Ramos (cell line): ENCODE measurements around the gene TET2.

Experiments used
- in situ Hi-C: fragments of 300-500 bp; cut with MboI; formaldehyde crosslinking; loops from one replicate; pipeline ENCODE4 v1.14.3; 2022; ENCODE audit warnings: low sequenced_read_pairs; ENCODE audit not compliant: unreplicated experiment

TET2 gene

DNA sequence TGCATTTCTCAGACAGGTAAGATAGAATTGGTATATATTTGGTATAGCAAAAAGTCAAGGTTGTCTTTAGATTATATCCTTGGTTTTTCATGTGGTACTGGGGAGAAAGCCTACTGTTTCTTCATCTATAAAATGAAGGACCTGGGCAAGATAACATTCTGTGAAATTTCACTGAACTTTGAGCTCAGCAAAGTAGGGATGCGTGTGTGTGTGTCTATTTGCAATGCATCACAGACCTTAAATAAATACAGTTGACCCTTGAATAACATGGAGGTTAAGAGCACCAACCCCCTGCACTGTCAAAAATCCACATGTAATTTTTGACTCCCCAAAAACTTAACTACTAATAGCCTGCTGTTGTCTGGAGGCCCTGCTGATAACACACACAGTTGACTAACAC lies 25.2 kb downstream of the TET2 start:
- in situ Hi-C loops = no loop called here

DNA sequence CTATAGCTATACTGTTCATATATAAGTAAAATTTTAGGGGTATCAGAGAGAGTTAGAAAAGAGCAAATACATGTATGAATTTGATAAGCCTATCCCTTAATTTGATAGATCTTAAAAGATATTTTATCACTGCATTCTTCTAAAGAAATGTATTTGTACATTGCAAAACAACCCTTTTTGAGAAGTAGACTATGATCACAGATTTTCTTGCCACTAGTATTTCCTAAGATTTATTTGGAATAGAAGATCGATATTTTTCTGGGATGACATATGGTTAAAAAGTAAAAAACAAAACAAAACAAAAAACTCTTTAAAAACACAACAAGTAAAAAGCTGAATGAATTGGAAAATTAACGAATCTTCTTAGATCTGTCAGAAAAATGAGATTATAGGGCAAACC lies 27.4 kb downstream of the TET2 start:
- in situ Hi-C loops = no loop called here

DNA sequence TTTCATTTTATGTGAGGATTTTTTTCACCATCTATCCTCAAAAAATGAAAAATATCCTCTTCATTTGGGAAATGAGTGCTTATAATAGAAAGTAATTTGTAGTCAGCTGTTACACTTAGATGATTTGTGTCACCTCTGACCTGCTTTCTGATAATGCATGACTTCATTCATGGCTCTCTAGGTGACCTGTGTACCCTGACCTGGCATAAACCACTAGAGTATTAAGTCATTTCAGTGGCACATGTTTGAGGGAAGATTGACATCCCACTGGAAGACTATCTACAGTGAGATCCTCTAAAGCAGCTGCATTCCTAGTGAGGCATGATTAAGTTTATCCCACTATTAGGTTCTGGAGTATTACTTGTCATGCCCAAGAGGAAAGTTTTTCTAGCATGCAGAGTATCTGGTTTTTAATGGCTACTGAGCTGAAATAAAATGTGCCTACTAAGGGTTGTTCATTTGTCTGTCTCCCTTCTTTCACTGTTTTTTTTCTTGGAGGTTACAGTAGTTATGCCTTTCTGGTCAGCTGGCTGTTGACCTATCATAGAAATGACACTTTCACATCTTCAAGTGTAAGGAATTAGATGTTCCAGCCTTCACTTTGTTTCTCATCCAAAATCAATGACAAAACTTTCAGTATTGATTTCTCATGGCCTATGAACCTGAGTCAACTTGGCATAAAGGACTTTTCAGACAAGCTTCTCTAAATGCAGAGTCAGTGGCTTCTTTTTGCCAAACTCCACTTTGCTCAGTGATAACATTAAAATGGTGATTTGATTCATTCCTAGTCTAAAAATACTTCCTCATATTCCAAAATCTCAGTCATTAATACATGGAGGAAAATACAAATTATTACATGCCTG lies 33.1 kb downstream of the TET2 start:
- in situ Hi-C loops = no loop called here

DNA sequence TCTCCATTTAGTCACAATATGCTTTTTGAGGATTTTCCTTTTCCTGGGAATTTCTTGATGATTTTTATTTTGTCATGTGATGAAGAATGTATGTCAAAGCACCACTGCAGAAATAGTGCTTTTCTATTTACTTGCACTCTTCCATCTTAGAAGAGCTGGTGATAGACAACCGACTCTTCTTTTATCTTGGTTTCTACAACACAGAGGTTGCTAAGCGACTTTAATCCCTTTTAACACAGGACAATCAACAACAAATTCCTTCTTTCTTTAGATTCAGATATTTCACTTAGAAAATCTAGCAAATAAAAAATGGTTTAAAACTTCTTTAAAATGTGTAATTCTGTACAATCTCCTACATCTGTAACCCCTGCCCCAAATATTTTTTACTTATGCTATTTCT lies 34.6 kb downstream of the TET2 start:
- in situ Hi-C loops = no loop called here

DNA sequence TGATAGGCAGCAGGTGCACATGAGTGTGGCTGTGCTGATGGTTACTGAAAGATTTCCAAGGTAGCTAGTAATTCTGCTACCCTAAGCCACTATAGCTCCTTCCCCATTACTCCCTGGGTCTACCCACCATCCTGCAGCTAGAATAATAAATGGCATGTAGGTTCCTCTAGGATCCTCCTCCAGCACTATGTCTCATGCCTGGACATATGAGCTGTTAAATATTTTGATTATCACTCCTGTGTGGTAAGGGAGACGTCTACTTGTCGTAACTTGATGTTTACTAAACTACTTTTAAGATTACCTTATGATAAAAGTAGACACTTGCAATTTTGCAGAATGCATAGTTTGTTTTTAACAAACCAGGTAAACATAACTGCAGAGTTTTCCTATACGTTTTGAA lies 35.5 kb downstream of the TET2 start:
- in situ Hi-C loops = no loop called here

DNA sequence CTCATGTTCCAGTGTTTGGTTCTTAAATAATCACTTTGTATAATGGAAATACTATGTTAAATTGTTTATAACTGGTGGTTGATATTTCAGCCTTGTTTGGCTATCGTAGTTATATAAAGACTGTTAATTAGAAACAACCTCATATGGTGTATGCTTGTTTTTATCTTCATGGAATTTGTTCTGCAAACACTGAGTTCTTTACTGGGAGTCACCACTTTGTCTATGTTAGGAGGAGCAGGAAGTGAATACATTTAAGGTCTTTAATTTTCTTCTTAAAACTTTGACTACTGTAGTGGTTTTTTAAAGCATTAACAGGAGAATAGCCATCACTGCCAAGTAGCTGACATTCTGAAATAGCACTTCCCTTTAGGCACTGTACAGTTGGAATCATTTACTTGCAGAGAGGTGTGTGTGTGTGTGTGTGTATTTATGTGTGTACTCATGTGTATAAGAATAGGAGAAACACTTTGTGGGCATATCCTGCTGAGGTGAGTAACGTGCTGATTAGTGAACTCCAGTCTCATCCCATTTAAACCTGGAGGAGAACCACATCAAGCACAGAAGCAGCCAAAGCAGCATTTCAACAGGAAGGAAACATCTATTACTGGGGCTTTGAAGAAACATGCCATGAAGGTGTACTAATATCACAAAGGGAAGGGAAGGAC lies 37.8 kb downstream of the TET2 start:
- in situ Hi-C loops = no loop called here

DNA sequence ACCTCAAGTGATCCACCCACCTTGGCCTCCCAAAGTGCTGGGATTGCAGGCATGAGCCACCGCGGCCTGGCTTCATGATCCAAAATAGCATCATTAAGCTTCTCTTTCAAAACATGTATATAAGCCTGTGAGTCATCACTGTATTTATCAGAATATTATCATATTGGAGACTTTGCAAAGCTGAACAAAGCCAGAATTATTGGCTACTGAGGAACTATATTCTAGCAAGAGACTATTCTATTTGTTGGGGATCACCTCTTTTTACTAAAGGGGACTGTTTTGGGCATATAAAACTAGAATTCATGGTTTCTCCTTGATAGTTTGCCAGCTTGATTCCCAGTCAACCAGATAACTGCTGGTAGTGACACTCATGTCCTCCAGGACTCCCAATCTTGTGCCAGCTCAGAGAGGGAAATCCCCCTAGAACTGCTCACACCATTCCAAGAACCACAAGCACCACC lies 40.1 kb downstream of the TET2 start:
- in situ Hi-C loops = no loop called here

DNA sequence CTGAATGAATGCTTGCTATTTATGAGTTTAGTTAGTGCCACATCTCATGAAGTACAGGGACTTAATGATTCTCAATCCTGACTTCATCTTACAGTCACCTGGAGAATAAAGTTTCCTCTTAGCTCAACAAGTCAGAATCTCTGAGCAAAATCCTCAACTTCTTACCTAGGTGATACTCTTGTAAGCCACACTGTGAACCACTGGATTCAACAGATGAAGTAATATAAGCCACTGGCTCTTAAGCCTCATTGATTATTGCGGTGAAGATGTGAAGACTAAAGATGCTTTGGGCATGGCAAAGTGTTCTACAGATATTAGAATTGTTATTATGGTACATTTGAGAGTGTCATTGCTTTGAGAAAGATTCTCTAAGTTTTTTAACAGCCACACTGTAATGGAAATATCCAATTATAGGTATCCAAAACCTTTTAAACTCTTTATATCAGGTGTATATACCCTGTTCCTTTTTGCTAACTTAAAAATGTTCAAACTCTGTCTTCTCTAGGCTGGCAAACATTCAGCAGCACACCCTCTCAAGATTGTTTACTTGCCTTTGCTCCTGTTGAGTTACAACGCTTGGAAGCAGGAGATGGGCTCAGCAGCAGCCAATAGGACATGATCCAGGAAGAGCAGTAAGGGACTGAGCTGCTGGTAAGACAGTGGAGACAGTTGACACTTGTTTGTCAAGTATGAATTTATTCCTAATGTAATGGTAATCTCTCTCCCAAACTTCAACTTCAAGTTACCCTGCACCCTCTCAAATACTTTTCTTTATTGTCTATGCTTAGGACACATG lies 43.4 kb downstream of the TET2 start:
- in situ Hi-C loops = no loop called here

DNA sequence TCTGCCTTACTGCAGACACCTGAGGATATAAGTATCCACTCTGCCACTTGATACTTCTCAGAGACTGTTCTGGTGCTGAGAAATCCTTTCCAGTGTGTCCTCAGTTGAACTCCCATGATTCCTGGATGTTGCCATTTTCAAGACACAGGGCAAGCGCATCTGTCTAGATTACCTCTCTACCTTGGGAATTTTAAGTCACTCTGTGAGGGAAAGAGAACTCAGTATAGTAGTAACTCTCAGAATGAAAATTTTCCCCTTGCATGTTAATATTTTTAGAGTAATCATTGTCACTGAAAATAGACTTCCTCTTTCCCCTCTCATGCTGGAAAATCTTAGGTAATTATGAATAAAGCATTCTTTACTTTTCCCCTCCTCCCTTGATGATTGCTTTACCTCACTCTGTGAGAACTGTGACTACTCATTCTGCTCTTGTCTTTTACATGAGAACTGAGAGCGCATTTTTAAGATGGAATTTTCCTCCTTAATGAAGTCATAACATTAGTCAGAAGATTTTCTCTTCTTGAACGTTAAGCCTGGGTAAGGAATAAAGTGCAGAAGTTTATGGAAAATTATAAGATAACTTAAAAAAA lies 45.0 kb downstream of the TET2 start:
- in situ Hi-C loops = no loop called here

DNA sequence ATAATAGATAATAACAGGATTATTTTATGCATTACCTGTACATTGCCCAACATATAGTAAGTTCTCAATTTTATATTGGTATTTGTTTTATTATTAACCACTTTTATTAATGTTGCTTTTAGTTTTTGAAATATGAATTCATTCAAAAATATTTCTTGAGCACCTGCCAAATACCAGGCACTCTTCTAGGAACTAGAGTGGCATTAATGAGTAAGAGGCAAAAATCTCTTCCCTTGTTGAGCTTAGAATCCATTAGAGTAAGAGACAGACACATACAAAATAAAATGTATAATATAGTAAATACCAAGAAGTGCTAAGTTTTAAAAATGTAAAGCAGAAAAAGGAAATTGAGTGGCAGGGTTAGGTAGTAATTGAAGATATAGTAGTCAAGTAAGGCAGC lies 45.8 kb downstream of the TET2 start:
- in situ Hi-C loops = no loop called here

DNA sequence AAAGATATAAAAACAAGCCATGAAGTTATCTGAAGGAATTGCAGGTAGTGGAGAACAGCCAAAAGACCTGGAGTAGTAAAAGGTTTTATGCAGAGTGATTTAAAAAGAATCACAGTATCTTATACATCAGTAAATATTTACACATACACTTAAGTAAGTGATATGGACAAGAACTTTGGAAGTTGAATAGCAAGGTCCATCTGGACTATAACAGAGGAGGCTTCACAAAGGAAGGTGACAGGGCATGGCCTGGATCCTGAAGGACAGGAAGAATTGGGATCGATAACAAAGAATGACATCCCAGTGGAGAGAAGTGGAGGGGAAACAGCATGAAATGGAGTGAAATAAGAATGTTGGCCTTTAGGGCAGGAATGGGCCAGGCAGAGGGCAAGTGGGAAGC lies 46.2 kb downstream of the TET2 start:
- in situ Hi-C loops = no loop called here

DNA sequence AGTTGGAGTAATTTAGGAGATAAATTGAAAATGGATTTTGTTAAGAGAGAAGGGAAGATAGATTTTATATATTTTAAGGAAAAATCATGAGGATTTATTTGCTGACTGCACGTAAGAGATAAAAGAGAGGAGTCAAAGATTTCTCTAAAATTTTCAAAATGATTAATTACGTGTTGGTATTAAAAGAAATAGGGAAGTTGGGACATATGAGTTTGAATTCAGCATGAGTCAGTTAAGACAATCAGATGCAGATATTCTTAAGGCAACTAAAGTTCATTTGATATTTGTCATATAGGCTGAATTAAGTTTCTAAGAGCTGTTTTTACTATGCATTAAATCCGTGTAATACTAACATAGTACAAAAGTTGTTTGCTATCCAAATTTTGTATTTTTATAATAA lies 46.9 kb downstream of the TET2 start:
- in situ Hi-C loops = no loop called here

DNA sequence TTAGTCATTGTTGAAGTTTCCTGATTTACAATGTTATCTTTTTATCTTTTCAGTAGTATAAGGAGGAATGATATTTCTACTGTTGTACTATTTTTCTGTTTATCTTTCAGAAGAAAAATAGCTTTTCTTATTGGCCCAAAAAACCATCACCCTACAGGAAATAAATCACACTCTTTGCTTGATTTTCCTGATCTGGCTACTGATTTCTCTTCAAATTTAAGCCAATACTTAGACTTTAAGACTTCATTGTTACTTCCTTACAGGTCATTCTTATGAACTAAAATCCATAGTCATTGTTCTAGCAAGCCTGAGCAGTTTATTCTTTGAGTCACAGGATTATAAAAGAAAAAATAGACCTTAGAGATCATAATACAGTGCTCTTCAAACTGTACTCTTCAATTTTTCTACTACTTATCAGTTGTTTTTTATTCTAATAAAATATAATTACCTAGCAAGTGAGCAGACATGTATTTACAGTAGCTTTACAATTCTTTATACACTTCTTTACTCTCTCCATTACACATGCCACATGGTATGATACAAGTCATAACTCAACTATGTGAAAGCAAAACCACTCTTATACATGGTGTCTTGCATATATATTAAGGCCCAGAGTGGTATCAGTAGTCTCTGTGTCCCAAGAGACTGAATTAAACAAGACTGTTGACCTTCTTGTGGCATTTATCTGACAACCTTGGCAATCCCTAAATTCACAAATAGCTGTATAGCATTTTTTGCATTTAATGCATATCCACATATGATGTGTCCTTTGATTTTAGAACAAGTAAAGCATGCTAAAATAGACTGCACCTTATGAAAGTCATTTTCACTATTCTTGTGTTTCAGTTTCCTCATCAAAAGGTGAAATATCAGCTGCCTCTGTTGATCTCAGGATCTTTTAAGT lies 47.9 kb downstream of the TET2 start:
- in situ Hi-C loops = no loop called here

DNA sequence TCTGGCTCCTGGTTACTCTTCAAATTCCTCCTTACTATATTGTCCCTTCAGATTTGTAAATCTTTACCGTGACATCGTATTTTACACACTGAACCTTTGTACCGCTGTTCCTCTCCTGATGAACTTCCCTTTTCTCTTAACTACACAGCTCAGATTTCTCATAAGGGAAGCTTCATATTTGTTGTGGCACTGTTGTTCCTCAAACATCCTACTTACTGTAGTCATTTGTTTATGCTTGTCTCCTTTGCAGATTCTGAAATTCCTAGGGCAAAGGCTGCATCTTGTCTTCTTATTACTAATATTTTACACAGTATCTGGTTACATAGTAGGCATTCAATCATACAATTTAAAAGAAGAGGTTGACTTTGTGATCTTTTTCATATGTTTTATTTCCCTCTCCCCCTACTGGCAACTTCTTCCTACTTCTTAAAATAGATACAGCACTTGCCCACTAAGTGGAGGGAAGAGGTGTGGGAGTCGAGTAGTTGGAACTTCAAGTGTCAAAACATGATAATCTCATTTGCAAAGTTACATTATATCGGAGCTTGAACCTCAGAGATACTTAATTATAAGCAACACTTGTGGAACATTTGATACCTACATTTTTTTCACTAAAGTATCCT lies 50.0 kb downstream of the TET2 start:
- in situ Hi-C loops = no loop called here

DNA sequence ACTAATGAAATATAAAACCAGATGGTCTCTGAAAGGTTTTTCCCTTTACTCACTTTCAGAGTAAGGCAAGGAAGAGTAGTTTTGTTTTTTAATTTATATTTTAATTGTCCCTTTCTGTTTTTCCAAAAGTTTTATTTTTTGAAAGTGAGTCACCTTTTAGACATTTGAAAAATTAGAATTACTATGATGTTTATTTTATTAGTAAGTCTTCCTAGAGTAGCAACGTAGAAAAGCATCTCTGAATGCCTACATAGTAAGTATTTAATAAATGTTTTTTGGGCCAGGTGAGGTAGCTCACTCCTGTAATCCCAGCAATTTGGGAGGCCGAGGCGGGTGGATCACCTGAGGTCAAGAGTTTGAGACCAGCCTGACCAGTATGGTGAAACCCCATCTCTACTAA lies 51.1 kb downstream of the TET2 start:
- in situ Hi-C loops = no loop called here

DNA sequence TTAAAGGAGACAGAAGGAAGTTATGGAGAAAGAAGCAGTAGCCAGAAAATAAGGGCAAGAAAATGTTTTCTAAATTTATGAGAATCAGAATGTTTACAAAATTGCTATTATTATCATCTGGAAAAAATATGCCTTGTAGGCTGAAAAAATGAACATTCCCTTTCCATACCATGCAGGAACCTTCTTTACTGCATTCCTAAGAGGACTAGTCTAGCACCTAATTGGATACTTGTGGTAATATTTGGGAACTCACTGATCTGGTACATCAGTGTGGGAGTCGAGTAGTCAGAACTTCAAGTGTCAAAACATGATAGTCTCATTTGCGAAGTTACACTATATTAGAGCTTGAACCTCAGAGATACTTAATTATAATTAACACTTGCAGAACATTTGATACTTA lies 51.9 kb downstream of the TET2 start:
- in situ Hi-C loops = no loop called here

DNA sequence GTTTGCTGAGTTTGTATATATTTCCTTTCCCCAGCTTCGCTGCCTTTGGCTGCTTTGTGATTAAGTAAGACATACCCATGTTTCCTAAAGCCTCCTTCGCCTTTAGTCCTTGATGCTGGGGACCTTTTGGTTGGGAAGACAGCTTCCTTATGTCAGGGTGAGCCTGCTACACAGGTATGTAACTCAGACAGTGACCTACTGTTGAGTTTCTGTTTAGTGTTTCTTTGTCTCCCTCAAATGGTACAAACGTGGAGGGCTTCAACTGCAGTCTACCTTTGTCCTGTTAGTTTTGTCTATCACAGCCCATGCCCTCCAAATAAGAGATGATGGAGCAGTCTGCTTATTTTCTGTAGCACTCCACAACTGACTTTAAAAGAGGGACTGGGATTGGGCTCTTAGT lies 59.5 kb downstream of the TET2 start:
- in situ Hi-C loops = no loop called here

DNA sequence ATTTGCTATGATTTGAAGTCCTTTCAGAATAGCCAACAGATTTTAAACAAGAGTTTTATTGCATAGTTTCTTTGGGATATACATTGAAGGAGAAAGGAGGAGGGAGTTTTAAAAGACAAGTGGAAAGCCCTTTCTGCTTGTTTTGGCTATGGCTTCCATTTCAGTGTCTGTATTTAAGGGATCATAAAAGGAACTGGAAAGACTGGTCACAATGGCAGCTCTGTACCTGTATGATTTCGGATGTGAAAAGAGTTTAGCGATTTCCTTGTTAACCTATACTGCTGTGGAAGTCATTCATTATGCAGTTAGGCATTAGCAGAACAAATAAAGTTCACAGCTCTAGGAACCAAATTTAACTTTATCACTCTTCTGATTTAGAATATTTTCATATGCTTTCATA lies 60.7 kb downstream of the TET2 start:
- in situ Hi-C loops = no loop called here

DNA sequence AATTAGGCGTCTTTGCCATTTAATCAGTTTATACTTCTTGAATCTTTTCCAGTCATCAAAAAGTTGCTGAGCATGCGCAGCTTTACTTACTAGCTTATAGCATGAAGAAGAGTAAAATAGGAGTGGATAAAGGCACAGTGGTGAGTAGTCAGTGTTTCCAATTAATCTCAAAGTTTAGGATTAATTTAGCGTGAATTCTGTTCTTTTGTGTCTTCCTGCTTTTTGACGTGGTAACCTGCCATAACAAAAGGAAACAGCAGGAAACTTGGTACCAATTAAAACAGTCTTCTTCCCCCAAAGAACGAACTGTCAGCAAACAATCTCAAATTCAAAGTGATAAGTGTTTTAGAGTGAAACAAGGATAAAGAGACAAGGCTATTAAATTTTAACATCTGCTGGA lies 61.9 kb downstream of the TET2 start:
- in situ Hi-C loops = no loop called here
